Body of pancreas (tissue), 4 donors: ENCODE measurements around the gene CGNL1. TPM values are rescaled to one million over a fixed set of nuclear protein-coding genes. Genes with fewer than 3 reads are reported as not detected.

Experiments used
- ATAC-seq: fragments of 150-250 bp; one replicate; pipeline ENCODE4 v1.9.1; 2016
- DNase-seq, 4 donors: peaks; one replicate each; pipeline ENCODE4 v3.0.0-alpha.2; 2019
- H3K27ac ChIP-seq, 4 donors: fragments of 200-600 bp; sonication (generic); 1 replicate in 3 of 4; 2 replicates in 1 of 4; pipeline versions ENCODE4 v1.5.1 to v1.6.1; 2016 to 2019; ENCODE audit warnings: mild to moderate bottlenecking in 1 of 4, mixed read lengths in 1 of 4, moderate library complexity in 1 of 4
- H3K27me3 ChIP-seq, 2 donors: fragments of 200-600 bp; sonication (generic); one replicate each; pipeline ENCODE4 v1.6.0; 2016; ENCODE audit warnings: mild to moderate bottlenecking in 1 of 2
- H3K36me3 ChIP-seq, 2 donors: fragments of 200-600 bp; sonication (generic); replicated peaks in 1 of 2; 2 replicates each; pipeline ENCODE4 v1.5.1; 2016; ENCODE audit warnings: low read depth in 2 of 2; ENCODE audit not compliant: insufficient read depth in 1 of 2
- H3K4me1 ChIP-seq: fragments of 200-600 bp; sonication (generic); one replicate; pipeline ENCODE4 v1.6.0; 2016
- H3K4me3 ChIP-seq, 2 donors: fragments of 200-600 bp; sonication (generic); 1 replicate in 1 of 2; 2 replicates in 1 of 2; pipeline ENCODE4 v1.5.1; 2016 to 2019
- H3K9me3 ChIP-seq, 3 donors: fragments of 200-600 bp; sonication (generic); 1 replicate in 2 of 3; 2 replicates in 1 of 3; pipeline ENCODE4 v1.5.1; 2016
- POLR2A ChIP-seq, 3 donors: fragments of 450-650 bp; IDR thresholded peaks; one replicate each; pipeline ENCODE4 v1.6.1; 2016; ENCODE audit warnings: antibody characterized with exemption in 3 of 3, mild to moderate bottlenecking in 2 of 3
- WGBS, 2 donors: methylation state at CpG; one replicate each; pipeline ENCODE4 v1.1.5; 2017; 5-methylcytosine and 5-hydroxymethylcytosine counted together
- intact Hi-C: fragments of 100-400 bp; cut with DNase I; formaldehyde crosslinking; loops from one replicate; pipeline ENCODE4 v1.15.1; 2023
- total RNA-seq, 2 donors: library from RNA; depleted of rRNA; stranded (reverse); fragments of >200 nt; gene quantifications; one replicate each; pipeline ENCODE4 v1.1.0, GENCODE V29; 2016
- TF ChIP-seq, protein P1 (sequence below), 7 experiments: fragments of 450-650 bp in 4 of 7; fragments of 200-600 bp in 3 of 7; sonication (generic) in 3 of 7; IDR thresholded peaks; one replicate each; pipeline ENCODE4 v1.5.1; 2016 to 2019; ENCODE audit warnings: antibody characterized with exemption in 7 of 7

CGNL1 gene
- total RNA-seq, 2 donors from 2014 or later: 24.7 to 30.6 TPM

DNA sequence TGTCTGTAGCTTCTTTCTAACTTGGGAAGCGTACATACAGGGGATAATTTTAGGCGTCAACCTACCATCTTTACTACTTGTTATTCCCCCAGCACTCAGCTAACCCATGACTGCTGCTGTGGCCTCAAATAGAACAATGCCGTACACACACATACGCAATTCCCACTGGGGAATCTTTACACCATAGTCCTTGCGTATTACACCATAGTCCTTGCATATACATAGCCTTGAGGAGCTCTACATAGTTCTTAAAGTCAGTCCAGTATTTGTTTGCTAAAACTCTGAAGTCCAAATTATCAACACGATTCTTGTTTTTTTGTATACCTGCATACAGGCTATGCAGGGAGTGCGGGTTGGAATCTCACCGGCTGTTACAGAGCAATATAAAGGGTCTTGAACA lies 67.2 kb downstream of the CGNL1 start:
- TF ChIP-seq, protein P1, sequence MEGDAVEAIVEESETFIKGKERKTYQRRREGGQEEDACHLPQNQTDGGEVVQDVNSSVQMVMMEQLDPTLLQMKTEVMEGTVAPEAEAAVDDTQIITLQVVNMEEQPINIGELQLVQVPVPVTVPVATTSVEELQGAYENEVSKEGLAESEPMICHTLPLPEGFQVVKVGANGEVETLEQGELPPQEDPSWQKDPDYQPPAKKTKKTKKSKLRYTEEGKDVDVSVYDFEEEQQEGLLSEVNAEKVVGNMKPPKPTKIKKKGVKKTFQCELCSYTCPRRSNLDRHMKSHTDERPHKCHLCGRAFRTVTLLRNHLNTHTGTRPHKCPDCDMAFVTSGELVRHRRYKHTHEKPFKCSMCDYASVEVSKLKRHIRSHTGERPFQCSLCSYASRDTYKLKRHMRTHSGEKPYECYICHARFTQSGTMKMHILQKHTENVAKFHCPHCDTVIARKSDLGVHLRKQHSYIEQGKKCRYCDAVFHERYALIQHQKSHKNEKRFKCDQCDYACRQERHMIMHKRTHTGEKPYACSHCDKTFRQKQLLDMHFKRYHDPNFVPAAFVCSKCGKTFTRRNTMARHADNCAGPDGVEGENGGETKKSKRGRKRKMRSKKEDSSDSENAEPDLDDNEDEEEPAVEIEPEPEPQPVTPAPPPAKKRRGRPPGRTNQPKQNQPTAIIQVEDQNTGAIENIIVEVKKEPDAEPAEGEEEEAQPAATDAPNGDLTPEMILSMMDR (IDR thresholded peaks at IDR 0.05): no peak
- no peak for TF ChIP-seq POLR2A (IDR thresholded peaks at IDR 0.05)
- Histone ChIP-seq H3K27ac (no peak overlapping the region), H3K4me3 (no peak overlapping the region), H3K36me3 (peaks cover 0 to 2% of the 10 kb centered on the region in 2 donors), H3K9me3 (no peaks in the 10 kb centered on the region), H3K27me3 (no peaks in the 10 kb centered on the region), H3K4me1 (peaks cover 21% of the 10 kb centered on the region)
- 92 to 96% methylated on average over 8 of the region's 8 CpGs for WGBS, 2 donors
- no peak for DNase-seq
- intact Hi-C loops: loop anchor here (10.0 kb wide), 1 partner anchor 59 kb away; no protein-coding TSS in a partner anchor
- no peak for ATAC-seq

DNA sequence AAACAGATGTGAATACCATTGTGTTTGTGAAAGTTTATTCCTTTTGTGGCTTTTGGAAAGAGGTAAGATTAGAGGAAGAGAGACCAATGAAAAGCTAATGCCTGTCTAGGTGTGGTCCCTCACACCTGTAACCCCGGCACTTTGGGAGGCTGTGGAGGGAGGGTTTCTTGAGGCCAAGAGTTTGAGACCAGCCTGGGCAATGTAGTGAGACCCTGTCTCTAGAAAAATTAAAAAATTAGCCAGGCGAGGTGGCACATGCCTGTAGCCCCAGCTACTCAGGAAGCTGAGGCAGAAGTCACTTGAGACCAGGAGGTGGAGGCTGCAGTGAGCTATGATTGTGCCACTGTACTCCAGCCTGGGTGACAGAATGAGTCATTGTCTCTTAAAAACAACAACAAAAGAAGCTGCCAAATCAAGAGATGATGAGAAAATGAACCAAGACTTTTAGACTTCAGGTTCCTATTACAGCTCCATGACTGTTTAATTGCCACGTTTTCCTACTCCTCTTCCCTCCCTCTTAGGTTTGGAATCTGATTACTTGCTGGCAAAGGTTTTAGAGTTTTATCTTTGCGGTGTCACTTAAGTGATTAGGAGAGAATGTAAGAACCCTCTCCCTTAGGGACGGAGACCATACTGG lies 68.7 kb downstream of the CGNL1 start:
- intact Hi-C loops: loop anchor here (10.0 kb wide), 1 partner anchor 60 kb away; no protein-coding TSS in a partner anchor
- ATAC-seq: peak; percentile 22
- Histone ChIP-seq H3K9me3 (no peaks in the 10 kb centered on the region), H3K36me3 (peaks cover 0 to 2% of the 10 kb centered on the region in 2 donors), H3K4me3 (no peak overlapping the region), H3K27ac (no peak overlapping the region), H3K27me3 (no peaks in the 10 kb centered on the region), H3K4me1 (peaks cover 34% of the 10 kb centered on the region)
- no peak for DNase-seq
- WGBS, 2 donors: 51 to 56% methylated on average over 5 of the region's 5 CpGs
- TF ChIP-seq, protein P1 (IDR thresholded peaks at IDR 0.05): no peak
- no peak for TF ChIP-seq POLR2A (IDR thresholded peaks at IDR 0.05)

DNA sequence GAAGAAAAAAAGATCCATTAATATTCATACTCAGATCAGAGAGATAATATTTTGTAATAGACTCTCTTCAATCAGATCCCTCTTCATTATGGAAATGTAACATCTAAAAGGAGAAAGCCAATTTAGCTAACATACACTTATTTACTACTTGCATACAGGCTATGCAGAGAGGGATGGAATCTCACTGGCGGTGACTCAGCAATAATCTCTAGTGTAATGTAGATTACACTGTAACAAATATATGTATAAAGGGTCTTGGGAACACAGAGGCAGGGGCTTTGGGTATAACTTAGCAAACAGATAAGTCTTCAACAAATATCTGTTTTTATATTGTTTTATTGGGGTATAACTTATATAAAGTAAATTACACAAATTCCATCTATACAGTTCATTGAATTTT lies 69.6 kb downstream of the CGNL1 start:
- Histone ChIP-seq H3K9me3 (no peaks in the 10 kb centered on the region), H3K27me3 (no peaks in the 10 kb centered on the region), H3K27ac (no peak overlapping the region), H3K4me3 (no peak overlapping the region), H3K4me1 (peaks cover 30% of the 10 kb centered on the region), H3K36me3 (peaks cover 0 to 2% of the 10 kb centered on the region in 2 donors)
- TF ChIP-seq POLR2A (IDR thresholded peaks at IDR 0.05): no peak
- TF ChIP-seq, protein P1 (IDR thresholded peaks at IDR 0.05): no peak
- WGBS, 2 donors: 83 to 84% methylated on average over 1 of the region's 1 CpG
- intact Hi-C loops: loop anchor here (10.0 kb wide), 1 partner anchor 61 kb away; no protein-coding TSS in a partner anchor
- ATAC-seq: no peak
- peak in 1 of 4 donors; percentile 30 for DNase-seq

DNA sequence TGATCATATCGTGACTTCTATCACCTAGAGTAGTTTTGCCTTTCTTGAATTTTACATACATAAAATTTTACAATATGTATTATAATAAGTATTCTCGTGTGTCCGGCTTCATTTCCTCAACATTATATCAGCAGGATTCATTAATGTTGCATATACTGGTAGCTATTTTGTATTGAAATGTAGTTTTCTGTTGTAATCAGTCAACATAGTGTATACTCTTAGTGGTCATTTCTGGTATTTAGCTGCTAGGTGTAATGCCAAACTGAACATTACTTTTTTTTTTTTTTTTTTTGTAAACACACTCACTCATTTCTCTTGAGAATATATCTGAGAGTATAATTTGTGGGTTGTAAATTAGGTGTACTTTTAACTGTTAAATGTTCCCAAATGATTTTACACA lies 70.1 kb downstream of the CGNL1 start:
- no peaks in the 10 kb centered on the region for H3K27me3 ChIP-seq
- intact Hi-C loops: loop anchor here (10.0 kb wide), 1 partner anchor 62 kb away; no protein-coding TSS in a partner anchor
- WGBS, 2 donors: 93 to 94% methylated on average over 3 of the region's 3 CpGs
- ATAC-seq (no peak), DNase-seq (no peak)
- H3K4me1 ChIP-seq: peaks cover 30% of the 10 kb centered on the region
- no peak overlapping the region for H3K27ac ChIP-seq
- no peak overlapping the region for H3K4me3 ChIP-seq
- no peaks in the 10 kb centered on the region for H3K9me3 ChIP-seq
- H3K36me3 ChIP-seq: peaks cover 0 to 2% of the 10 kb centered on the region in 2 donors
- TF ChIP-seq, protein P1 (IDR thresholded peaks at IDR 0.05): no peak
- TF ChIP-seq POLR2A (IDR thresholded peaks at IDR 0.05): no peak

DNA sequence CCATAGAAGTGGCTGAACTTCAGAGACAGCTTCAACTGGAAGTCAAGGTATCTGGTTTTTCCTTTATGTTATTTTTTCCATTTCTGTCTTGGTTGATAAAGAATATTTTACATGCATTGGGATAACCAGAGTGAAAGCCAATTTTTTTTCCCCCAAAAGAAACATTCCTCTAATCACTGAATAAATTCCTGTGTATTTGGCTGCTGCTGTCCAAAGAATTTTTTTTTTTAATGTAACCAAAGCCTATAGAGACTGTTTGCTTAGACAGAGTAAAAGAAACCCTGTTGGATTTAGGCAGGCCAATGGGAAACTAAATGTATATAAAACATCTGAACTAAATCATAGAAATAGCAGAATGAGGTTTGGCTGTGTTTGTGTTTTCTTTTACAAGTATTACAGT lies 75.2 kb downstream of the CGNL1 start:
- no peak for ATAC-seq
- intact Hi-C loops: no loop called here
- Histone ChIP-seq H3K4me1 (peaks cover 36% of the 10 kb centered on the region), H3K27me3 (no peaks in the 10 kb centered on the region), H3K27ac (no peak overlapping the region), H3K36me3 (peaks cover 0 to 4% of the 10 kb centered on the region in 2 donors), H3K4me3 (no peak overlapping the region), H3K9me3 (no peaks in the 10 kb centered on the region)
- no peak for TF ChIP-seq POLR2A (IDR thresholded peaks at IDR 0.05)
- TF ChIP-seq, protein P1 (IDR thresholded peaks at IDR 0.05): no peak
- no peak for DNase-seq
